GM21717 (cell line): Measurements from ENCODE around the gene KCTD16.

ENCODE experiments used
- ATAC-seq: cut with Tn5 transposase; IDR thresholded peaks from one replicate; pipeline ENCODE4 v1.9.1; 2021; ENCODE audit warnings: mild to moderate bottlenecking, moderate library complexity; ENCODE audit not compliant: unreplicated experiment

Gene KCTD16

GRCh38 chr5:144329681-144330080 is 159.0 kb downstream of the KCTD16 start:
- no peak for ATAC-seq

GRCh38 chr5:144331361-144331760 is 160.7 kb downstream of the KCTD16 start:
- no peak for ATAC-seq

- no peak for ATAC-seq
Observed at GRCh38 chr5:144332265-144332664, 161.6 kb downstream of the KCTD16 start.

- peak; percentile 74 for ATAC-seq
Observed at GRCh38 chr5:144333336-144333920, 162.8 kb downstream of the KCTD16 start.

GRCh38 chr5:144335561-144335960 is 164.9 kb downstream of the KCTD16 start:
- ATAC-seq, result peak; percentile 87

- ATAC-seq, result no peak
Observed at GRCh38 chr5:144336191-144336961, 165.7 kb downstream of the KCTD16 start.

GRCh38 chr5:144352330-144352729 is 181.7 kb downstream of the KCTD16 start:
- no peak for ATAC-seq

- no peak for ATAC-seq
Observed at GRCh38 chr5:144352732-144353317, 182.2 kb downstream of the KCTD16 start.

- ATAC-seq, result no peak
Observed at GRCh38 chr5:144356489-144356888, 185.8 kb downstream of the KCTD16 start.

GRCh38 chr5:144361406-144361805 is 190.7 kb downstream of the KCTD16 start:
- no peak for ATAC-seq

- ATAC-seq, result no peak
Observed at GRCh38 chr5:144365885-144366284, 195.2 kb downstream of the KCTD16 start.

- ATAC-seq, result no peak
Observed at GRCh38 chr5:144367991-144368390, 197.3 kb downstream of the KCTD16 start.

- ATAC-seq, result peak; percentile 26
Observed at GRCh38 chr5:144368556-144368955, 197.9 kb downstream of the KCTD16 start.

- peak; percentile 75 for ATAC-seq
Observed at GRCh38 chr5:144369006-144369405, 198.3 kb downstream of the KCTD16 start.

- ATAC-seq, result no peak
Observed at GRCh38 chr5:144370273-144370672, 199.6 kb downstream of the KCTD16 start.

GRCh38 chr5:144374637-144375036 is 204.0 kb downstream of the KCTD16 start:
- ATAC-seq, result peak; percentile 76

- no peak for ATAC-seq
Observed at GRCh38 chr5:144377207-144377606, 206.5 kb downstream of the KCTD16 start.

GRCh38 chr5:144378681-144379080 is 208.0 kb downstream of the KCTD16 start:
- no peak for ATAC-seq

GRCh38 chr5:144385597-144385996 is 214.9 kb downstream of the KCTD16 start:
- no peak for ATAC-seq

- no peak for ATAC-seq
Observed at GRCh38 chr5:144386315-144386714, 215.6 kb downstream of the KCTD16 start.

GRCh38 chr5:144390133-144390532 is 219.5 kb downstream of the KCTD16 start:
- no peak for ATAC-seq

- no peak for ATAC-seq
Observed at GRCh38 chr5:144391044-144391443, 220.4 kb downstream of the KCTD16 start.
